PC-3 (cell line): ENCODE data around the gene ATXN7L1. TPM values are rescaled to one million over a fixed set of nuclear protein-coding genes. Genes with fewer than 3 reads are reported as not detected.
"Not testable (repeated sequence)": the region's sequence is repeated elsewhere in the genome, so short reads cannot be mapped to it uniquely, and the experiment has no call there.

Experiments
- ATAC-seq: fragments of 200-7000 bp; cut with Tn5 transposase; 2 replicates; pipeline ENCODE4 v1.9.1; 2020; ENCODE audit warnings: mild to moderate bottlenecking, moderate library complexity
- BruUV-seq: library from RNA; stranded (reverse); fragments of 400-500 nt; replicated peaks from 2 replicates; lab custom pipeline; 2021; lab: Mats Ljungman, UMichigan
- CTCF ChIA-PET: fragments of 300-600 bp; sonication (Branson Sonifier 250); formaldehyde crosslinking; loops from one replicate; lab custom pipeline; 2022; ENCODE audit warnings: antibody characterized with exemption; lab: Charles Lee
- POLR2A ChIA-PET: fragments of 300-600 bp; sonication (Branson Sonifier 250); formaldehyde crosslinking; loops from one replicate; lab custom pipeline; 2022; ENCODE audit warnings: antibody characterized with exemption; ENCODE audit not compliant: unreplicated experiment; lab: Charles Lee
- DNase-seq: peaks from one replicate; pipeline ENCODE4 v3.0.0-alpha.2; 2015
- H2AFZ ChIP-seq: fragments of 300-600 bp; sonication (generic); 2 replicates; pipeline ENCODE4 v1.6.0; 2016; ENCODE audit warnings: antibody characterized with exemption, low read length
- H3F3A ChIP-seq: fragments of 300-600 bp; sonication (generic); one replicate; pipeline ENCODE4 v1.6.0; 2017; ENCODE audit warnings: antibody characterized with exemption, low read length, control low read depth, mild to moderate bottlenecking; ENCODE audit not compliant: unreplicated experiment
- H3K27ac ChIP-seq: fragments of 300-600 bp; sonication (generic); 2 replicates; pipeline ENCODE4 v1.5.1; 2016; ENCODE audit warnings: mild to moderate bottlenecking, low read length
- H3K27me3 ChIP-seq: fragments of 300-600 bp; sonication (generic); 2 replicates; pipeline ENCODE4 v1.6.1; 2016; ENCODE audit warnings: low read length, mixed read lengths
- H3K36me3 ChIP-seq: fragments of 300-600 bp; sonication (generic); 2 replicates; pipeline ENCODE4 v1.6.1; 2016; ENCODE audit warnings: low read depth, mixed run types, low read length, mixed read lengths
- H3K4me1 ChIP-seq: fragments of 300-600 bp; sonication (generic); 2 replicates; pipeline ENCODE4 v1.5.1; 2016; ENCODE audit warnings: low read length; ENCODE audit not compliant: insufficient read depth
- H3K4me2 ChIP-seq: fragments of 300-600 bp; sonication (generic); 2 replicates; pipeline ENCODE4 v1.6.0; 2016; ENCODE audit warnings: low read length
- H3K4me3 ChIP-seq: fragments of 300-600 bp; sonication (generic); 2 replicates; pipeline ENCODE4 v1.5.1; 2016; ENCODE audit warnings: mild to moderate bottlenecking, low read length, mixed read lengths
- H3K79me2 ChIP-seq: fragments of 300-600 bp; sonication (generic); 2 replicates; pipeline ENCODE4 v1.6.1; 2017; ENCODE audit warnings: low read length, mixed read lengths
- H3K9ac ChIP-seq: fragments of 300-600 bp; sonication (generic); 2 replicates; pipeline ENCODE4 v1.6.0; 2016; ENCODE audit warnings: mild to moderate bottlenecking, low read length
- H3K9me2 ChIP-seq: fragments of 300-600 bp; sonication (generic); replicated peaks from 2 replicates; pipeline ENCODE4 v1.6.1; 2016; ENCODE audit warnings: mixed run types, low read length, mixed read lengths
- H3K9me3 ChIP-seq: fragments of 300-600 bp; sonication (generic); 2 replicates; pipeline ENCODE4 v1.6.1; 2016; ENCODE audit warnings: low read length, mixed read lengths
- H4K20me1 ChIP-seq: fragments of 300-600 bp; sonication (generic); 2 replicates; pipeline ENCODE4 v1.6.1; 2016; ENCODE audit warnings: low read length, mixed read lengths
- EZH2 ChIP-seq: fragments of 300-600 bp; sonication (generic); IDR thresholded peaks from one replicate; pipeline ENCODE4 v1.6.1; 2017; ENCODE audit warnings: antibody characterized with exemption, mild to moderate bottlenecking, low read length; ENCODE audit not compliant: unreplicated experiment
- EZH2phosphoT487 ChIP-seq: fragments of 300-600 bp; sonication (generic); IDR thresholded peaks from 2 replicates; pipeline ENCODE4 v1.6.1; 2018; ENCODE audit warnings: mild to moderate bottlenecking, antibody characterized with exemption, low read length, borderline replicate concordance
- intact Hi-C: fragments of 100-400 bp; cut with micrococcal nuclease; formaldehyde crosslinking; loops from 2 replicates; pipeline ENCODE4 v1.9.0; 2023
- total RNA-seq: library from RNA; depleted of rRNA; stranded (reverse); fragments of >200 nt; gene quantifications from 2 replicates; pipeline ENCODE4 v1.2.3, GENCODE V29; 2014
- TF ChIP-seq, protein P1 (sequence below): fragments of 300-600 bp; sonication (generic); conservative IDR thresholded peaks from 2 replicates; pipeline ENCODE4 v1.5.1; 2017; ENCODE audit warnings: antibody characterized with exemption, low read depth, mild to moderate bottlenecking, low read length

The ATXN7L1 gene
- total RNA-seq, 1 experiment from 2014 or later = 16.0 TPM

DNA sequence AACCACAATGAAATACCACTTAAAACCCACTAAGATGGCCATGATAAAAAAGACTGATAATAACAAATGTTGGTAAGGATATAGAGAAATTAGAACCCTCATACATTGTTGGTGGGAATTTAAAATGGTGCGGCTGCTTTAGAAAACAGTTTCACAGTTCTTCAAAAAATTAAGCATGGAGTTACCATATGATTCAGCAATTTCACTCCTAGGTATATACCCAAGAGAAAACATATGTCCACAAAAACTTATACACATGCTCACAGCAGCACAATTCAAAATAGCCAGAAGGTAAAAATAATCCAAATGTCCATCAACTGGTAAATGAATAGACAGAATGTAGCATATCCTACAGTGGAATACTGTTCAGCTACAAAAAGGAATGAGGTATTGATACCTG lies 30.0 kb downstream of the ATXN7L1 start:
- intact Hi-C loops = no loop called here
- H3K9me2 ChIP-seq = no peaks in the 10 kb centered on the region
- BruUV-seq = no TSS peak
- H3K9ac ChIP-seq = no peak overlapping the region
- no peak overlapping the region for H3K27ac ChIP-seq
- no peak for ATAC-seq
- H3K36me3 ChIP-seq = no peaks in the 10 kb centered on the region
- no peak overlapping the region for H3K4me2 ChIP-seq
- CTCF ChIA-PET = no interaction called here
- H3K9me3 ChIP-seq = no peaks in the 10 kb centered on the region
- no peaks in the 10 kb centered on the region for H3K27me3 ChIP-seq
- H3K4me1 ChIP-seq = peaks cover 19% of the 10 kb centered on the region
- TF ChIP-seq EZH2phosphoT487 (no peak), EZH2 (no peak)
- POLR2A ChIA-PET = interaction anchor here (0.7 kb wide), 1 partner anchor 10 kb away, joined by 3 read pairs; no protein-coding TSS in a partner anchor
- no peak overlapping the region for H2AFZ ChIP-seq
- no peak for DNase-seq
- no peak overlapping the region for H3K4me3 ChIP-seq
- no peaks in the 10 kb centered on the region for H3F3A ChIP-seq
- no peaks in the 10 kb centered on the region for H4K20me1 ChIP-seq
- no peaks in the 10 kb centered on the region for H3K79me2 ChIP-seq

DNA sequence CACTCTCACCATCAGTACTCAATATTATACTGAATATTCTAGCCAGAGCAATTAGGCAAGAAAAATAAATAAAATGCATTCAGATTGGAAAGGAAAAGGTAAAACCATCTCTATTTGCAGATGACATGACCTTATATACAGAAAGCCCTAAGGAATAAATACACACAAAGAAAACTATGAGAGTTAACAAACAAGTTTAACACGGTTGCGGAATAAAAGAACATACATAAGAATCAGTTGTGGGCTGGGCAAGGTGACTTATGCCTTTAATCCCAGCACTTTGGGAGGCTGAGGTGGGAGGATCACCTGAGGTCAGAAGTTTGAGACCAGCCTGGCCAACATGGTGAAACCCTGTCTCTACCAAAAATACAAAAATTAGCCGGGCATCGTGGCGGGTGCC lies 31.7 kb downstream of the ATXN7L1 start:
- not testable (repeated sequence) for H3F3A ChIP-seq

DNA sequence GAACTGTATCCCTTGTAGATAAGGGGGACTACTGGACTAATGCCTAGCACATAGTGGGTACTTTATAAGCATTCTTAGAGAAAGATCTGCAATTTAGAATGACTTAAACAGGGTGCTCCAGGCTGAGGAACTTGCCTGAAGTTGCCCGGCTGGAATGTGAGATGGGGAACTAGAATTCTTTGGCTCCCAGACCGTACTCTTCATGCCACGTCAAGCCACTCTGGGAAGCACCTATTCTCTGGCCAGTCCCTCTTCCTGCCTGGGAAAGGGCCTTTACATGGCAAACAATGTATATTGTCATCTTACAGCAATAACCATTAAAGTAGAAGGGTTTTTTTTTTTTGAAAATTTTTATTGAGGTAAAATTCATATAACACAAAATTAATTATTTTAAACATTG lies 34.5 kb downstream of the ATXN7L1 start:
- H3K9me3 ChIP-seq = no peaks in the 10 kb centered on the region
- H3K27ac ChIP-seq = no peak overlapping the region
- no peaks in the 10 kb centered on the region for H4K20me1 ChIP-seq
- intact Hi-C loops = no loop called here
- H3K9ac ChIP-seq = no peak overlapping the region
- ATAC-seq (no peak), DNase-seq (no peak)
- ChIA-PET POLR2A (no interaction called here), CTCF (no interaction called here)
- no peaks in the 10 kb centered on the region for H3K4me1 ChIP-seq
- H3K9me2 ChIP-seq = no peaks in the 10 kb centered on the region
- H2AFZ ChIP-seq = no peak overlapping the region
- H3K4me3 ChIP-seq = no peak overlapping the region
- no peaks in the 10 kb centered on the region for H3K27me3 ChIP-seq
- TF ChIP-seq, protein P1, sequence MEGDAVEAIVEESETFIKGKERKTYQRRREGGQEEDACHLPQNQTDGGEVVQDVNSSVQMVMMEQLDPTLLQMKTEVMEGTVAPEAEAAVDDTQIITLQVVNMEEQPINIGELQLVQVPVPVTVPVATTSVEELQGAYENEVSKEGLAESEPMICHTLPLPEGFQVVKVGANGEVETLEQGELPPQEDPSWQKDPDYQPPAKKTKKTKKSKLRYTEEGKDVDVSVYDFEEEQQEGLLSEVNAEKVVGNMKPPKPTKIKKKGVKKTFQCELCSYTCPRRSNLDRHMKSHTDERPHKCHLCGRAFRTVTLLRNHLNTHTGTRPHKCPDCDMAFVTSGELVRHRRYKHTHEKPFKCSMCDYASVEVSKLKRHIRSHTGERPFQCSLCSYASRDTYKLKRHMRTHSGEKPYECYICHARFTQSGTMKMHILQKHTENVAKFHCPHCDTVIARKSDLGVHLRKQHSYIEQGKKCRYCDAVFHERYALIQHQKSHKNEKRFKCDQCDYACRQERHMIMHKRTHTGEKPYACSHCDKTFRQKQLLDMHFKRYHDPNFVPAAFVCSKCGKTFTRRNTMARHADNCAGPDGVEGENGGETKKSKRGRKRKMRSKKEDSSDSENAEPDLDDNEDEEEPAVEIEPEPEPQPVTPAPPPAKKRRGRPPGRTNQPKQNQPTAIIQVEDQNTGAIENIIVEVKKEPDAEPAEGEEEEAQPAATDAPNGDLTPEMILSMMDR = no peak
- TF ChIP-seq EZH2 (no peak), EZH2phosphoT487 (no peak)
- H3K79me2 ChIP-seq = no peaks in the 10 kb centered on the region
- no TSS peak for BruUV-seq
- H3K36me3 ChIP-seq = no peaks in the 10 kb centered on the region
- H3F3A ChIP-seq = no peaks in the 10 kb centered on the region
- H3K4me2 ChIP-seq = no peak overlapping the region

More for the DNA sequence above, 31.7 kb downstream of the ATXN7L1 start:
- H3K4me1 ChIP-seq, H3K27ac ChIP-seq, H4K20me1 ChIP-seq, H3K9me2 ChIP-seq, H3K9me3 ChIP-seq, H3K9ac ChIP-seq, H3K4me2 ChIP-seq, DNase-seq, ATAC-seq, H3K79me2 ChIP-seq, CTCF ChIA-PET, BruUV-seq, POLR2A ChIA-PET, H3K27me3 ChIP-seq, H3K4me3 ChIP-seq, H2AFZ ChIP-seq, H3K36me3 ChIP-seq, intact Hi-C loops: not testable (repeated sequence)
